Measurements from ENCODE around the gene ZNF480.

DNA sequence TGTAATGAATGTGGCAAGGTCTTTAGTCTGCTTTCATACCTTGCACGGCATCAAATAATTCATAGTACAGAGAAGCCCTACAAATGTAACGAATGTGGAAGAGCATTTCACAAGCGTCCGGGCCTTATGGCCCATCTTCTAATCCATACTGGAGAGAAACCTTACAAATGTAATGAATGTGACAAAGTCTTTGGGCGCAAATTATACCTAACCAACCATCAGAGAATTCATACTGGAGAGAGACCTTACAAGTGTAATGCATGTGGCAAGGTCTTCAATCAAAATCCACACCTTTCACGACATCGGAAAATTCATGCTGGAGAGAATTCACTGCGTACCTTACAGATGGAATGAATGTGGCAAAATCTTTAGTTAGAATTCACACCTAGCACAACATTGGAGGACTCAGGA is 69.5 kb downstream of the ZNF480 start:
- TF ChIP-seq EZH2 (IDR thresholded peaks at IDR 0.05) (no peak), POLR2AphosphoS5 (IDR thresholded peaks at IDR 0.05; ENCODE audit: borderline replicate concordance, low read depth, low read length) (no peak), FOXP2 (optimal IDR thresholded peaks at IDR 0.05; ENCODE audit: control extremely low read depth, extremely low read length, insufficient read depth) (no peak)
